ENCODE data around the gene CA10. TPM values are rescaled to one million over a fixed set of nuclear protein-coding genes. Genes with fewer than 3 reads are reported as not detected.

CA10 gene
- total RNA-seq, 1 donor: not detected

DNA sequence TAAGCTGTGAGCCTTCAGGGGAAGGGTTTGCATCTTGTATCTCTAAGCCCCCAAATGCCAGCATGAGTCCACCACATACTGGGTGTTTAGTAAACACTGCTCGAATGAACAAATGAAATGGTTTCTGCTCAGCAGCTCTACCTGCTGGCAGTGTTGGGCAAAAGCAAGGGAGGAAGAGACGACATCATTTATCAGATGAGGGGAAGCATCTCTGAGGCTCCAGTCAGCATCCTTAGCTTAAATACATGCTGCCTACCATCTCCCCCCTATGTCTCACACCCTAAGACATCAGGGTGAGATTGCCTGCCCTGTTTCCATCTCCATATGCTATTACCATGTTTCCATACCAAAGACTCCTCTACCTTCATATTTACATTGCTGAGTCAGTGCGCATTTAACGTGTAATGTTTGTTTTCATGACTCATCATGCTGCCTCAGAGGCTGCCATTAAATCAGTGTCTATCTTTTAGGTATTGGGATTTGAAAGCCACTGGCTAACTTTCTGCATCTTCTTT, 518.3 kb downstream of the CA10 start:
- no peak overlapping the region for H3K4me2 ChIP-seq (ENCODE audit: insufficient read depth, low read length)
- TF ChIP-seq, protein P1, sequence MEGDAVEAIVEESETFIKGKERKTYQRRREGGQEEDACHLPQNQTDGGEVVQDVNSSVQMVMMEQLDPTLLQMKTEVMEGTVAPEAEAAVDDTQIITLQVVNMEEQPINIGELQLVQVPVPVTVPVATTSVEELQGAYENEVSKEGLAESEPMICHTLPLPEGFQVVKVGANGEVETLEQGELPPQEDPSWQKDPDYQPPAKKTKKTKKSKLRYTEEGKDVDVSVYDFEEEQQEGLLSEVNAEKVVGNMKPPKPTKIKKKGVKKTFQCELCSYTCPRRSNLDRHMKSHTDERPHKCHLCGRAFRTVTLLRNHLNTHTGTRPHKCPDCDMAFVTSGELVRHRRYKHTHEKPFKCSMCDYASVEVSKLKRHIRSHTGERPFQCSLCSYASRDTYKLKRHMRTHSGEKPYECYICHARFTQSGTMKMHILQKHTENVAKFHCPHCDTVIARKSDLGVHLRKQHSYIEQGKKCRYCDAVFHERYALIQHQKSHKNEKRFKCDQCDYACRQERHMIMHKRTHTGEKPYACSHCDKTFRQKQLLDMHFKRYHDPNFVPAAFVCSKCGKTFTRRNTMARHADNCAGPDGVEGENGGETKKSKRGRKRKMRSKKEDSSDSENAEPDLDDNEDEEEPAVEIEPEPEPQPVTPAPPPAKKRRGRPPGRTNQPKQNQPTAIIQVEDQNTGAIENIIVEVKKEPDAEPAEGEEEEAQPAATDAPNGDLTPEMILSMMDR (IDR thresholded peaks at IDR 0.05; ENCODE audit: extremely low read depth, low read depth, low read length): no peak
- no peaks in the 10 kb centered on the region for H3K79me2 ChIP-seq (ENCODE audit: insufficient read depth, low read length)
- H3K36me3 ChIP-seq (ENCODE audit: insufficient read depth, low read length): no peaks in the 10 kb centered on the region
- H3K4me3 ChIP-seq (ENCODE audit: insufficient read depth, low read length): no peak overlapping the region
- no peaks in the 10 kb centered on the region for H4K20me1 ChIP-seq (ENCODE audit: insufficient read depth, low read length)
- no peak for DNase-seq (ENCODE audit: insufficient read length, low spot score, missing footprints)
- H3K4me1 ChIP-seq (ENCODE audit: insufficient read depth, low read length): no peaks in the 10 kb centered on the region
- no peak overlapping the region for H3K27ac ChIP-seq (ENCODE audit: low read depth, low read length)
- H3K9me3 ChIP-seq (ENCODE audit: low read depth, low read length): no peaks in the 10 kb centered on the region
- no peaks in the 10 kb centered on the region for H3K27me3 ChIP-seq (ENCODE audit: insufficient read depth, low read length)
- no peak overlapping the region for H2AFZ ChIP-seq (ENCODE audit: low read length)

DNA sequence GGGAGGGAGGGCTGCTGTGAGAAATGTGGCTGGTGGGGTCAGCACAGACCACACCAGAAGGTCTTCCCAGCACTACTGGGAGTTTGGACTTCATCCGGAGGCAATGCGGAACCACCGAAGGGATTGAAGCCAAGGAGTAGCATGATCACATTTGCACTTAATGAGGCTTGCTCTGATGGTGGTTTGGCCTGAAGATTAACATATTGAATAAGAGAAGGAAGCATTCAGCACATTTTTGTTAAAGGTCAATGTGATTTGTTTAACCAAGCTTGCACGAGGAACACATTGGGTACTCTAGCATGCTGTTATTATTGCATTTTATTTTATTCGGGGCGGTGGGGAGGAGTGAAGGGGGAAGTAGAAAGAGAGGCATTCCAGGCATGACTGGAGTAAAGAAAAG, 519.5 kb downstream of the CA10 start:
- Histone ChIP-seq H2AFZ (ENCODE audit: low read length) (no peak overlapping the region), H3K9me3 (ENCODE audit: low read depth, low read length) (no peaks in the 10 kb centered on the region), H3K27ac (ENCODE audit: low read depth, low read length) (no peak overlapping the region), H3K4me3 (ENCODE audit: insufficient read depth, low read length) (no peak overlapping the region), H4K20me1 (ENCODE audit: insufficient read depth, low read length) (no peaks in the 10 kb centered on the region), H3K4me1 (ENCODE audit: insufficient read depth, low read length) (no peaks in the 10 kb centered on the region), H3K27me3 (ENCODE audit: insufficient read depth, low read length) (no peaks in the 10 kb centered on the region), H3K36me3 (ENCODE audit: insufficient read depth, low read length) (no peaks in the 10 kb centered on the region), H3K79me2 (ENCODE audit: insufficient read depth, low read length) (no peaks in the 10 kb centered on the region), H3K4me2 (ENCODE audit: insufficient read depth, low read length) (no peak overlapping the region)
- no peak for DNase-seq (ENCODE audit: insufficient read length, low spot score, missing footprints)
- TF ChIP-seq, protein P1 (IDR thresholded peaks at IDR 0.05; ENCODE audit: extremely low read depth, low read depth, low read length): no peak

DNA sequence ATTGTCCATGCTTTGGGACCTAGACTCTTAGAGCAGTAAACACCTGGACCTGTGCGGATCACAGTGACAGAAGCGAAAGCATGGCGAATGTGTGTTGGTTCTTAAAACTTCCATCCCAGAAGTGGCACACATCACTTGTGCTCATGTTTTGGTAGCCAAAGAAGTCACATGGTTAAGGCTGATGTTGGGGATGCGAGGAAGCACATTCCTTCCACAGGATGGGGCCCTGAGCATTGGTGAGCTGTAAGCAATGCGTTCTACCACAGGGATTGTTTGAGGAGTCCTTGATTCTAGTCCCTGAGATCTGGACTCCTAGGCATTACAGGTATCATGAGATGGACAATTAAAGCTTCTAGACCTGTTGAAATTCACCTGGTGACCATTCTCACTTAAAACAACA, 522.2 kb downstream of the CA10 start:
- no peak overlapping the region for H2AFZ ChIP-seq (ENCODE audit: low read length)
- no peaks in the 10 kb centered on the region for H3K79me2 ChIP-seq (ENCODE audit: insufficient read depth, low read length)
- H4K20me1 ChIP-seq (ENCODE audit: insufficient read depth, low read length): no peaks in the 10 kb centered on the region
- H3K27ac ChIP-seq (ENCODE audit: low read depth, low read length): no peak overlapping the region
- DNase-seq (ENCODE audit: insufficient read length, low spot score, missing footprints): no peak
- H3K4me3 ChIP-seq (ENCODE audit: insufficient read depth, low read length): no peak overlapping the region
- H3K36me3 ChIP-seq (ENCODE audit: insufficient read depth, low read length): no peaks in the 10 kb centered on the region
- no peaks in the 10 kb centered on the region for H3K27me3 ChIP-seq (ENCODE audit: insufficient read depth, low read length)
- no peaks in the 10 kb centered on the region for H3K4me1 ChIP-seq (ENCODE audit: insufficient read depth, low read length)
- no peak overlapping the region for H3K4me2 ChIP-seq (ENCODE audit: insufficient read depth, low read length)
- TF ChIP-seq, protein P1 (IDR thresholded peaks at IDR 0.05; ENCODE audit: extremely low read depth, low read depth, low read length): no peak
- no peaks in the 10 kb centered on the region for H3K9me3 ChIP-seq (ENCODE audit: low read depth, low read length)

DNA sequence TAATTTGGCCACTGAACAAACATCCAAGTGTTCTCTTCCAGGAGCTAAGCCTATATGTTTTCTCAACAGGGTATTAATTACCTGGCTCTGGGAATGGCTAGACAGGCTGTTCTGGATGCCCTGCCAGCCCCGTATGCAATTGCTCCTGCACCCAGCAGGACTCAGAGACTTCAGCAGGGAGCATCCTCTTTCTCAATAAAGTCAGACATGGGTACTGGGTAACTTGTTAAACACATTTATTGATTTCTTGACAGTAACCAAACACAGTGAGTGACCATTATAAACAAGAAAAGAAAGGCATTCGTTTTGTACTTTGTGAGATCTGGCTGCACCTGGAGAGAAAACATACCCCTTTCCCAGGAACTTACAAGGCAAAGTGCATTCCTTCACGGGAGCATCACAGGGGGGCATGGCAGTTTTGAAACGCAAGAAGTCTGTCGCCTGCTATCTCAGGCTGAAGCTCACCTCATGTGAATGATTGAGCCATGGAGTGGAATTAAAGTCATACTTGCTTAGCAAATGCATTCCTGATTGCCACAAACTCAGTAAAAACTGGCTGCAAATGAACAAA, 528.3 kb downstream of the CA10 start:
- Histone ChIP-seq H3K4me3 (ENCODE audit: insufficient read depth, low read length) (no peak overlapping the region), H3K27ac (ENCODE audit: low read depth, low read length) (no peak overlapping the region), H3K4me2 (ENCODE audit: insufficient read depth, low read length) (no peak overlapping the region), H2AFZ (ENCODE audit: low read length) (no peak overlapping the region), H3K36me3 (ENCODE audit: insufficient read depth, low read length) (no peaks in the 10 kb centered on the region), H4K20me1 (ENCODE audit: insufficient read depth, low read length) (no peaks in the 10 kb centered on the region), H3K79me2 (ENCODE audit: insufficient read depth, low read length) (no peaks in the 10 kb centered on the region), H3K4me1 (ENCODE audit: insufficient read depth, low read length) (no peaks in the 10 kb centered on the region), H3K9me3 (ENCODE audit: low read depth, low read length) (no peaks in the 10 kb centered on the region), H3K27me3 (ENCODE audit: insufficient read depth, low read length) (no peaks in the 10 kb centered on the region)
- no peak for DNase-seq (ENCODE audit: insufficient read length, low spot score, missing footprints)
- TF ChIP-seq, protein P1 (IDR thresholded peaks at IDR 0.05; ENCODE audit: extremely low read depth, low read depth, low read length): no peak
